ENCODE measurements around the gene PRSS56.

GRCh38 chr2:232497348-232497747 is 22.8 kb upstream of the PRSS56 start:
- TF ChIP-seq CTCF (conservative IDR thresholded peaks at IDR 0.05 in 1 of 2, IDR thresholded peaks at IDR 0.05 in 1 of 2; ENCODE audit: low read depth in 1 of 2, low read length in 2 of 2), result no peak
- TF ChIP-seq EZH2 (IDR thresholded peaks at IDR 0.05; ENCODE audit: low read length, missing control alignments), result no peak

All from fibroblast of lung (primary cell).